Stimulated activated CD4-positive, alpha-beta T cell treated with anti-CD3 and anti-CD28 coated beads, Interleukin-12 subunit alpha, Interleukin-12 subunit beta, amount 100 ng/mL, for 4 hours (primary cell): ENCODE data around the gene ARVCF.
"Not testable (repeated sequence)": the region's sequence is repeated elsewhere in the genome, so short reads cannot be mapped to it uniquely, and the experiment has no call there.

Experiments
- DNase-seq: peaks from one replicate; pipeline ENCODE4 v3.0.0-alpha.2; 2020

Gene ARVCF

DNA sequence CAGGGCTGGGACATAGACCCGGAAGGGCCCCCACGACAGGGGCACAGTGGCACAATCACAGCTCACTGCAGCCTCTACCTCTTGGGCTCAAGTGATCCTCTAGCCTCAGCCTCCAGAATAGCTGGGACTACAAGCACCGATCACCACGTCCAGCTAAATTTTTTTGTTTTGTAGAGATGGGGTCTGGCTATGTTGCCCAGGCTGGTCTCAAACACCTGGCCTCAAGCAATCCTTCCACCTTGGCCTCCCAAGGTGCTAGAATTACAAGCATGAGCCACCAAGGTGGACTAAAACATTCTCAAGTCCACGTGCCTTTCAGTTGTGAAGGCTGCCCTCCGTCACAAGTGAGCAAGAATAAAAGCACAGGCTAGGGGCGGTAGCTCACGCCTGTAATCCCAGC lies 85.1 kb downstream of the ARVCF start:
- no peak for DNase-seq

DNA sequence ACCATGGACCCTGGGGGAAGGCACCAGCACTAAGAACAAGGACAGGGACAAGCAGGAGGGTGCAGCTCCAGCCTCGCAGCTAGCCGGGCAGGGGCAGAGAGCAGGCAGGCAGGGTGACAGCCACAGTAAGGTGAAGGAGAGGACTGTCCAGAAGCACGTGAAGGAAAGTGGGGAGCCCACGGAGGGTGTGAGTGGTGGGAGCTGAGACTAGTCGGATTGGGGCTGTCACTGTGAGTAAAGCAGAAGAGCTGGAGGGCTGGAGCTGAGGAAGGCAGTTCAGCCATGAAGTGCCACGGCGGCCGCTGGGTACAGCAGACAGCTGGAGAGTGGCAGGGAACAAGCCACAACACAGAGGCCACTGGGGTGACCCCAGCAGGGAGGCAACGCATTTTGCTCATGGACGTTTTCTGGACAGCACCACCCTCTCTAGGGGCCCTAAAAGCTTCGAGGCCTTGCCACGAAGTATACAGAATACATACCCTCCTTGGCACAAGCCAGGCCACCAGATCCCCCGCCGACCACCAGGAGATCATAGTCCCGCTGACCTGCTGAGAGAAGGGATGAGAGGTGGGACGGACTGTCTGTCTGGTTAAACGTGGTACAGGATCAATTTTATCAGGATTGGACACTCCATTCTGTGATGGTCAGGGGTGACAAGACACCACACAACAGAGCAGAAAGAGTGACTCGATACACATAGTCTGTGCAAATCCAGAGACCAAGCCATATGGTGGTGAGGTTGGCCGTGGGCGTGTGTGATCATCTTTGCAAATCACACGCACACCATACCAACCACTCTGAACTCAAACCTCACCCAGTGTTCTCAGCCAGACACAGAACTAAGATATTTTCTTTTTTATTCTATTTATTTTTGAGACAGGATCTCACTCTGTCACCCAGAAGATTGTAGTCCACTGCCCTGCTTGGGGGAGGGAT lies 85.8 kb downstream of the ARVCF start:
- no peak for DNase-seq

DNA sequence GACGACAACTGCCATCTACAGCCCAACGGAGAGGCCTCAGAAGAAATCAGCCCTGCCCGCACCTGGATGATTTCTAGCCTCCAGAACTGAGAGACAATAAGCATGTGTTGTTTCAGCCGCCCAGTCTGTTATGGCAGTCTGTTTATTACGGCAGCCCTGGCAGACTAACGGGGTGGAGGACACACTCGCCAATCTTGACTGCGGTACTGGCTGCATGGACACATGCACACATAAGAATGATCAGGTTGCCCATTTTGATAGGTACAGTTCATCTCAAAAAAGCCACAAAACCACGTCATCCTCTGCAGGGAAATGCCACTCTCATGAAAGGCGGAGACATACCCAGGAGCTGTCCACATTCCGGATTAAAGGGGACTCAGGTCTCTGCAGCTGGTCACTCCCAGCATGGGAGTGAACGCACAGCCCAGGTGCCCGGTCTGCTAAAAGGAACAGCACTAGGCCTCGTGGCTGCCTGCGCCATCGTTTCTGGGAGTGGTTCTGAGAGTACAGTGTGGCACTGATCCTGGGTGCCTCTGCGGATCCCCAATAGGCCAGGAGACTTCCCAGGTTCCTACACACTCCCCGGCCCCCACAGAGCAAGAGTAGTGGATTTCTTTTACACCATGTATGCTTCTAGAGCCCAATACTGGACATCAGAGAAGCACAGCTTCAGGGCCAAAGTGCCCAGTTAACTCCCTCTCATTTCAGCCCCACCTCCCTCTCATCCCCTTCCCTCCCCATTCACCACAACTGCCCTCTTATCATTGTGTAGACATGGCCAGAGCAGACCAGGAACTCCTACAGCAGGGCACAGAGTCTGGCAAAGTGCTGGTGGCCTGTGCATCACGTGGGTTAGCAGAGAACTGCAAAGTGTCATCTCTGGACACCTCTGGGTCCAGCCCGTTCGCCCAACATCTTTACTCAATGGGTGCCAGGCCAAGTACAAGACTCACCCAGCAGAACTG lies 86.8 kb downstream of the ARVCF start:
- DNase-seq: no peak

DNA sequence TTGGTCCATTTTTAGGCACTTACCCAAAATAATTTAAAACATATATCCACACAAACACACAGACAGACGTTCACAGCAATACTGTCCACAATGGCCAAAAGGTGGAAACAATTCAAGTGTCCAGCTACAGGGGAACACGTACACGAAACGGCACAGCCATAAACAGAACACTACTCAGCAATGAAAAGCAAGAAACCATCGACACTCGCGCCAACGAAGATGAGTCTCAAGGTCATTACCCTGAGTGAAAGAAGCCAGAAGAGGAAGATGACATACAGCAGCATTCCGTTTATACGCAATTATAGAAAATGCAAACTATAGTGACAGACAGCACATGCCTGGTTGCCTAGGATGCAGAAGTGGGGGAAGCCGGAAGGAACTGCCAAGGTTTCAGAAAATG lies 88.4 kb downstream of the ARVCF start:
- no peak for DNase-seq

DNA sequence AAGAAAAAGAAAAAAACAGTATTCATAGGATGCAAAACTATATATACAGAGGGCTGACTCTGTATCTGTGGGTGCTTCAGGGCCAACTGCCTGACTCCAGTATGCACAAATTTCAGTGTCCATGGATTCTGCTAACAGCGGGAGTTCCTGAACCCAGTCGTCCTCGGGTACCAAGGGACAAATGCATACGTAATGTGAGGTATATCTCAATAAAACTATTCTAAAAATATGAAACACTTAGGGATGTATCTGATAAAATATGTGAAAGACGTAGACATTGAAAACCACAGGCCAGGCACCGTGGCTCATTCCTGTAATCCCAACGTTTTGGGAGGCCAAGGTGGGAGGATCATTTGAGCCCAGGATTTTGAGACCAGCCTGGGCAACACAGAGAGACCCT lies 88.9 kb downstream of the ARVCF start:
- no peak for DNase-seq

DNA sequence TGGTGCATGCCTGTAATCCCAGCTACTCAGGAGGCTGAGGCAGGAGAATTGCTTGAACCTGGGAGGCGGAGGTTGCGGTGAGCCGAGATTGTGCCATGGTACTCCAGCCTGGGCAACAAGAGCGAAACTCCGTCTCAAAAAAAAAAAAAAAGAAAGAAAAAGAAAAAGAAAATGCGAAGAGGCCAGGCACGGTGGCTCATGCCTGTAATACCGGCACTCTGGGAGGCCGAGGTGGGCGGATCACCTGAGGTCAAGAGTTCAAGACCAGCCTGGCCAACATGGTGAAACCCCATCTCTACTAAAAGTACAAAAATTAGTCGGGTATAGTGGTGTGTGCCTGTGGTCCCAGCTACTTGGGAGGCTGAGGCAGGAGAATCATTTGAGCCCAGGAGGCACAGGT lies 90.6 kb downstream of the ARVCF start:
- DNase-seq: not testable (repeated sequence)

DNA sequence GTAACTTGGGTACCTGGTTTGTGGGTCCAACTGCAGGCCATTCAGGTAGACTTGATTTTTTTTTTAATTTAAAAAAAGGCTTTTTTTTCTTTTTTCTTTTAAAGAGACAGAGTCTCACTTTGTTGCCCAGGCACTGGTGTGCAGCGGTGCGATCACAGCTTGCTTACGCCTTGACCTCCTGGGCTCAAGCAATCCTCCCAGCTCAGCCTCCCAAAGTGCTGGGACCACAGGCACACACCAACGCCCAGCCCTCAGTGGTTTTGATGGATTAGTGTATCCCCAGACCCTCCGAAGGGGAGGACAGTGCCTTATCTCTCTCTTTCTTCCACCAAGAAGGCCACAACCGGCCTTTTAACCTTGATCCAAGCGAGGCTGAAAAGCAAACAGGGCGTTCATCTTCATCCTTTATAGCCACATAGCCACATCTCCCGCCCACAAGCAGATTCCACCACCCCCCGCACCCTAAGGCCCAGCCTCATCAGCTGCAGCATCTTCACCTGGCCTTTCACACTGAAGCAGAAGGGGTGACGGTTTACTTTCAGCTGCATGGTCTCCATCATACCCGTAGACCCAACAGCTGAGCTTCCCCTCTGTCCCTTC lies 92.6 kb downstream of the ARVCF start:
- no peak for DNase-seq

DNA sequence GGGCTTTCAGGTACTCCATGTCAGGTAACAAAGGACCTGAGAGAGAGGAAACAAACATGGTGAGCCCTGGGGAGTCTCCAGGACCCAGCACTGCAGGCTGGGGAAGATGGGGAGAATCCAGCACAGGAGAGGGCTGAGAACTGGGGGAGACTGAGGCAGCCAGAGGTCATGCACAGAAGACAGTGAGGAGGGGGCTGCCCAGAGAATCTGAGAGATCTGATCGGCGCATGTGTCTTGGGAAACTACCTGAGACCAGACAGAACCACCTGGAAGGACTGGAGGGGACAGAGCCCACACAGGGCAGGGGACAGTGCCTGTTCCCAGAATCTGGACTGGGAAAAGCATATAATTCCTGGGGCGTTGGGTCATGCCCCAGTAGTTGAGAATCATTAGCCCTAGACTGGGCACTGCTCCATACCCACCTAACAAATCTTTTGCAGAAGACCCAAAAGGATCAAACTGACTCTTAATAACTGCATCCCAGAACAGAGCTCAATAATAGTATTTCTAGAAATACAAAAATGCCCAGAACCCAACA lies 95.0 kb downstream of the ARVCF start:
- no peak for DNase-seq
